H1 (cell line): ENCODE data around the gene ATF7. TPM values are rescaled to one million over a fixed set of nuclear protein-coding genes. Genes with fewer than 3 reads are reported as not detected.

ENCODE experiments used
- CTCF ChIA-PET: fragments of 300-600 bp; sonication (Branson Sonifier 250); formaldehyde crosslinking; loops from one replicate; lab custom pipeline; 2021; ENCODE audit not compliant: partially characterized antibody; lab: Charles Lee
- POLR2A ChIA-PET: fragments of 300-600 bp; sonication (Branson Sonifier 250); formaldehyde crosslinking; loops from one replicate; lab custom pipeline; 2021; ENCODE audit warnings: inconsistent platforms; ENCODE audit not compliant: partially characterized antibody; lab: Charles Lee
- DNase-seq, 2 experiments: peaks; one replicate each; pipeline versions ENCODE4 v3.0.0 to v3.0.0-alpha.2; 2010 to 2022; ENCODE audit warnings: low spot score in 2 of 2, low read depth in 1 of 2, mixed read lengths in 1 of 2
- FAIRE-seq: peaks from 2 replicates; lab custom pipeline; 2011; peaks lifted over from hg19 to GRCh38; lab: Jason Lieb, UNC
- H2AFZ ChIP-seq: 2 replicates; pipeline ENCODE4 v1.8.1; 2012; ENCODE audit warnings: low read length, inconsistent platforms
- H2AK5ac ChIP-seq: 2 replicates; pipeline ENCODE4 v1.6.1; 2013; ENCODE audit warnings: low read depth, low read length
- H2BK120ac ChIP-seq: replicated peaks from 2 replicates; pipeline ENCODE3; 2013; ENCODE audit warnings: low read depth, low read length, inconsistent platforms
- H2BK12ac ChIP-seq: 2 replicates; pipeline ENCODE4 v1.6.1; 2013; ENCODE audit warnings: low read depth, low read length
- H2BK15ac ChIP-seq: 2 replicates; pipeline ENCODE4 v1.6.1; 2013; ENCODE audit warnings: low read length
- H2BK20ac ChIP-seq: 2 replicates; pipeline ENCODE4 v1.6.1; 2013; ENCODE audit warnings: low read length
- H2BK5ac ChIP-seq: 2 replicates; pipeline ENCODE4 v1.6.1; 2013; ENCODE audit warnings: low read depth, low read length
- H3K14ac ChIP-seq: 2 replicates; pipeline ENCODE4 v1.6.1; 2013; ENCODE audit warnings: inconsistent platforms; ENCODE audit not compliant: insufficient read length
- H3K18ac ChIP-seq: 2 replicates; pipeline ENCODE4 v1.6.1; 2013; ENCODE audit warnings: low read length; ENCODE audit errors: extremely low read depth
- H3K23ac ChIP-seq: 2 replicates; pipeline ENCODE4 v1.6.1; 2013; ENCODE audit warnings: inconsistent platforms; ENCODE audit not compliant: insufficient read length
- H3K23me2 ChIP-seq: 2 replicates; pipeline ENCODE4 v1.6.1; 2013; ENCODE audit warnings: low read depth, low read length
- H3K27ac ChIP-seq: 2 replicates; pipeline ENCODE4 v1.6.1; 2011; ENCODE audit warnings: low read depth, low read length, inconsistent platforms
- H3K27me3 ChIP-seq, 4 experiments: replicated peaks in 1 of 4; 1 replicate in 1 of 4; 2 replicates in 3 of 4; pipeline versions ENCODE4 v1.6.1 to v1.8.1; 2011 to 2013; ENCODE audit warnings: low read length in 3 of 4, mild to moderate bottlenecking in 3 of 4, inconsistent platforms in 2 of 4, mixed read lengths in 2 of 4, moderate library complexity in 1 of 4; ENCODE audit not compliant: control insufficient read depth in 3 of 4, insufficient read depth in 3 of 4; ENCODE audit errors: extremely low read depth in 1 of 4
- H3K36me3 ChIP-seq, 4 experiments: 2 replicates each; pipeline versions ENCODE4 v1.6.1 to v1.8.1; 2011 to 2013; ENCODE audit warnings: mild to moderate bottlenecking in 4 of 4, low read length in 3 of 4, moderate library complexity in 2 of 4, control low read depth in 1 of 4, inconsistent platforms in 1 of 4; ENCODE audit not compliant: insufficient read depth in 4 of 4, control insufficient read depth in 2 of 4
- H3K4ac ChIP-seq: replicated peaks from 2 replicates; pipeline ENCODE3; 2013; ENCODE audit warnings: low read length, low read depth, mixed read lengths, inconsistent platforms; ENCODE audit not compliant: insufficient read length
- H3K4me1 ChIP-seq, 4 experiments: replicated peaks in 1 of 4; 1 replicate in 1 of 4; 2 replicates in 3 of 4; pipeline versions ENCODE4 v1.6.1 to v1.8.1; 2011 to 2013; ENCODE audit warnings: low read length in 3 of 4, inconsistent platforms in 2 of 4, mixed read lengths in 1 of 4; ENCODE audit not compliant: insufficient read depth in 4 of 4, control insufficient read depth in 3 of 4
- H3K4me2 ChIP-seq, 2 experiments: 2 replicates each; pipeline versions ENCODE4 v1.6.1 to v1.8.1; 2011 to 2013; ENCODE audit warnings: low read depth in 2 of 2, low read length in 2 of 2, control low read depth in 1 of 2, inconsistent platforms in 1 of 2, mild to moderate bottlenecking in 1 of 2; ENCODE audit not compliant: insufficient read depth in 1 of 2
- H3K4me3 ChIP-seq, 4 experiments: fragments of 200-600, 300-600 bp in 1 of 4; sonication (generic), shearing (Covaris generic), sonication (Bioruptor Twin) in 1 of 4; 2 replicates each; pipeline versions ENCODE4 v1.5.1 to v1.8.1; 2011 to 2016; ENCODE audit warnings: low read length in 4 of 4, low read depth in 3 of 4, control low read depth in 2 of 4, inconsistent platforms in 2 of 4, mild to moderate bottlenecking in 2 of 4, mixed read lengths in 1 of 4, moderate library complexity in 1 of 4; ENCODE audit not compliant: insufficient read depth in 2 of 4; ENCODE audit errors: extremely low read depth in 1 of 4
- H3K56ac ChIP-seq: replicated peaks from 2 replicates; pipeline ENCODE3; 2013; ENCODE audit warnings: low read depth, mild to moderate bottlenecking, mixed read lengths, low read length, inconsistent platforms; ENCODE audit not compliant: insufficient read length
- H3K79me1 ChIP-seq: 2 replicates; pipeline ENCODE4 v1.6.1; 2013; ENCODE audit warnings: low read depth, low read length, control low read depth
- H3K79me2 ChIP-seq, 2 experiments: 2 replicates each; pipeline versions ENCODE4 v1.6.1 to v1.8.1; 2012 to 2013; ENCODE audit warnings: low read length in 2 of 2, mild to moderate bottlenecking in 2 of 2, inconsistent platforms in 1 of 2; ENCODE audit not compliant: insufficient read depth in 2 of 2, control insufficient read depth in 1 of 2
- H3K9ac ChIP-seq, 4 experiments: replicated peaks in 1 of 4; 1 replicate in 1 of 4; 2 replicates in 3 of 4; pipeline versions ENCODE4 v1.6.1 to v1.8.1; 2011 to 2013; ENCODE audit warnings: low read depth in 3 of 4, low read length in 3 of 4, control low read depth in 2 of 4, mild to moderate bottlenecking in 2 of 4, moderate library complexity in 2 of 4, inconsistent platforms in 1 of 4; ENCODE audit errors: extremely low read depth in 1 of 4
- H3K9me3 ChIP-seq, 2 experiments: 2 replicates each; pipeline versions ENCODE4 v1.6.1 to v1.8.1; 2012 to 2013; ENCODE audit warnings: mild to moderate bottlenecking in 2 of 2, moderate library complexity in 2 of 2, control low read depth in 1 of 2, inconsistent platforms in 1 of 2, low read depth in 1 of 2, low read length in 1 of 2, mixed read lengths in 1 of 2; ENCODE audit not compliant: insufficient read depth in 2 of 2
- H4K20me1 ChIP-seq, 2 experiments: replicated peaks in 1 of 2; 2 replicates each; pipeline versions ENCODE3 to v1.8.1; 2011 to 2013; ENCODE audit warnings: inconsistent platforms in 2 of 2, low read length in 2 of 2, mild to moderate bottlenecking in 1 of 2; ENCODE audit not compliant: insufficient read depth in 2 of 2, control insufficient read depth in 1 of 2
- H4K5ac ChIP-seq: 2 replicates; pipeline ENCODE4 v1.6.1; 2013; ENCODE audit warnings: low read length, low read depth, mixed read lengths, inconsistent platforms; ENCODE audit not compliant: insufficient read length
- H4K8ac ChIP-seq: 2 replicates; pipeline ENCODE4 v1.8.0; 2013; ENCODE audit warnings: mild to moderate bottlenecking, moderate library complexity, low read length, inconsistent platforms; ENCODE audit not compliant: insufficient read depth; ENCODE audit errors: extremely low read depth
- H4K91ac ChIP-seq: replicated peaks from 2 replicates; pipeline ENCODE3; 2013; ENCODE audit warnings: low read length, mixed read lengths, inconsistent platforms; ENCODE audit not compliant: insufficient read length
- ASH2L ChIP-seq: fragments of 200-600, 300-600 bp; sonication (generic); IDR thresholded peaks from one replicate; pipeline ENCODE4 v1.7.1; 2017; ENCODE audit warnings: low read length
- BRCA1 ChIP-seq: IDR thresholded peaks from 2 replicates; pipeline ENCODE4 v1.6.1; 2012; ENCODE audit warnings: low read depth, low read length, improper control_type of control experiment
- CBX8 ChIP-seq: fragments of 300-800, 300-1000 bp; sonication (generic); IDR thresholded peaks from 2 replicates; pipeline ENCODE4 v1.7.1; 2016; ENCODE audit warnings: low read depth, low read length, borderline replicate concordance
- CHD1 ChIP-seq: IDR thresholded peaks from 2 replicates; pipeline ENCODE4 v1.6.1; 2012; ENCODE audit warnings: low read depth, low read length, improper control_type of control experiment
- EP300 ChIP-seq, 2 experiments: IDR thresholded peaks; 1 replicate in 1 of 2; 2 replicates in 1 of 2; pipeline ENCODE4 v1.6.1; 2011 to 2012; ENCODE audit warnings: low read depth in 2 of 2, low read length in 2 of 2, mild to moderate bottlenecking in 2 of 2, borderline replicate concordance in 1 of 2, inconsistent platforms in 1 of 2, moderate library complexity in 1 of 2
- HDAC2 ChIP-seq, 2 experiments: fragments of 300-600 bp in 1 of 2; sonication (generic) in 1 of 2; IDR thresholded peaks; 2 replicates each; pipeline ENCODE4 v1.6.1; 2011 to 2012; ENCODE audit warnings: low read depth in 2 of 2, low read length in 2 of 2, mild to moderate bottlenecking in 2 of 2, moderate library complexity in 2 of 2, borderline replicate concordance in 1 of 2, inconsistent platforms in 1 of 2
- JUN ChIP-seq: IDR thresholded peaks from 2 replicates; pipeline ENCODE4 v1.6.1; 2011; ENCODE audit warnings: low read depth, mild to moderate bottlenecking, improper control_type of control experiment, low read length
- KDM4A ChIP-seq: IDR thresholded peaks from one replicate; pipeline ENCODE4 v1.7.1; 2012; ENCODE audit warnings: low read depth, mild to moderate bottlenecking, moderate library complexity, low read length, inconsistent platforms; ENCODE audit not compliant: severe bottlenecking
- POLR2AphosphoS5 ChIP-seq: IDR thresholded peaks from 2 replicates; pipeline ENCODE4 v1.6.1; 2011; ENCODE audit warnings: low read depth, low read length
- POU5F1 ChIP-seq: IDR thresholded peaks from 2 replicates; pipeline ENCODE4 v1.6.1; 2011; ENCODE audit warnings: low read depth, mild to moderate bottlenecking, low read length, moderate library complexity
- RFX5 ChIP-seq: IDR thresholded peaks from 2 replicates; pipeline ENCODE4 v1.6.1; 2011; ENCODE audit warnings: low read depth, low read length, improper control_type of control experiment, borderline replicate concordance
- RXRA ChIP-seq: IDR thresholded peaks from 2 replicates; pipeline ENCODE4 v1.6.1; 2011; ENCODE audit warnings: low read depth, mild to moderate bottlenecking, low read length, moderate library complexity; ENCODE audit not compliant: insufficient read depth
- TAF1 ChIP-seq: IDR thresholded peaks from 2 replicates; pipeline ENCODE4 v1.6.1; 2011; ENCODE audit warnings: mild to moderate bottlenecking, low read depth, low read length
- WGBS, 2 experiments: shearing (Covaris generic) in 1 of 2; methylation state at CpG; one replicate each; pipeline versions ENCODE4 v1.1.6 to v1.1.7; 2013 to 2015; ENCODE audit warnings: low lambda C conversion rate in 2 of 2, mixed read lengths in 2 of 2, inconsistent platforms in 1 of 2, low coverage in 1 of 2, missing lambda C conversion rate in 1 of 2; ENCODE audit not compliant: insufficient replicate concordance in 2 of 2, insufficient coverage in 1 of 2, insufficient read length in 1 of 2; ENCODE audit errors: extremely low coverage in 1 of 2, missing lambda C conversion rate in 1 of 2; 5-methylcytosine and 5-hydroxymethylcytosine counted together
- polyA plus RNA-seq, 7 experiments: library from polyadenylated mRNA; depleted of rRNA in 3 of 7; stranded (reverse) in 5 of 7; unstranded in 2 of 7; fragments of >200 nt in 5 of 7; fragments of 200-250 nt in 2 of 7; gene quantifications; 1 replicate in 5 of 7; 2 replicates in 1 of 7; 4 replicates in 1 of 7; pipeline versions ENCODE4 v1.2.1 to v1.2.3, GENCODE V29; 2011 to 2013; ENCODE audit warnings: missing spikeins in 2 of 7, mixed read lengths in 2 of 7
- total RNA-seq: library from RNA; stranded (reverse); fragmentation: NEBNext Ultra II Directional; extraction: Animal tissue kit (Norgen Biotek cat#: 25700); gene quantifications from 2 replicates; pipeline ENCODE4 v1.2.1, GENCODE V29; 2021
- TF ChIP-seq, protein P1 (sequence below): IDR thresholded peaks from 2 replicates; pipeline ENCODE4 v1.6.1; 2011; ENCODE audit warnings: low read depth, mild to moderate bottlenecking, low read length; ENCODE audit not compliant: insufficient read depth

ATF7 gene
- total and polyA plus RNA-seq, 2 of the 8 experiments (the other 6 are each of a cell fraction or from before 2014, with no cell fraction given) = 10.1 to 16.6 TPM

DNA sequence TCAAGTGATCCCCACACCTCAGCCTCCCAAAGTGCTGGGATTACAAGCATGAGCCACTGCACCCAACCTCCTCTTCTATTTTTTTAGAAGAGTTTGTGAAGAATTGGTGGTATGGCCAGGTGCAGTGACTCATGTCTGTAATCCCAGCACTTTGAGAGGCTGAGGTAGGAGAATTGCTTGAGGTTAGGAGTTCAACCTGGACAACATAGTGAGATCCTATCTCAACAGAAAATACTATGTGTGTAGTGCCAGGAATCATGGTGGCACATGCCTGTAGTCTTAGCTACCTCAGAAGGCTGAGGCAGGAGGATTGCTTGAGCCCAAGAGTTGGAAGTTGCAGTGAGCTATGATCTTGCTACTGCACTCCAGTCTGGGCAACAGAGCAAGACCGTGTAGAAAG is 5.5 kb upstream of the ATF7 start:
- Histone ChIP-seq H3K14ac (no peak overlapping the region), H2BK20ac (no peak overlapping the region), H3K56ac (no peak overlapping the region), H4K5ac (no peak overlapping the region), H3K27me3 (no peaks in the 10 kb centered on the region), H2AFZ (no peak overlapping the region), H4K91ac (no peak overlapping the region), H3K4me3 (no peak overlapping the region), H4K8ac (no peak overlapping the region), H2BK120ac (no peak overlapping the region), H4K20me1 (no peaks in the 10 kb centered on the region), H3K18ac (no peak overlapping the region), H2BK12ac (no peak overlapping the region), H3K79me2 (no peaks in the 10 kb centered on the region), H3K4ac (no peak overlapping the region), H3K4me2 (no peak overlapping the region), H3K27ac (no peak overlapping the region), H2BK5ac (no peak overlapping the region), H3K4me1 (peaks cover 0 to 2% (median 1%) of the 10 kb centered on the region in 4 experiments; a peak in 2 of 7 replicates), H3K23ac (no peak overlapping the region), H2AK5ac (0 out of 2 replicates have a peak overlapping the region, but pooled peaks have one; percentile 13), H3K23me2 (no peaks in the 10 kb centered on the region; the same call in 1 of the 2 replicates), H3K36me3 (no peaks in the 10 kb centered on the region), H3K9me3 (no peaks in the 10 kb centered on the region), H3K9ac (no peak overlapping the region), H3K79me1 (no peaks in the 10 kb centered on the region), H2BK15ac (no peak overlapping the region)
- ChIA-PET CTCF (no interaction called here), POLR2A (interaction anchor here (10.4 kb wide), 1 partner anchor 45 kb away, joined by 53 read pairs; the partner anchor contains the start of gene ATP5MC2)
- DNase-seq = no peak
- 40% methylated on average over 1 of the region's 1 CpG; no CpG with 5 or more reads in 1 of the 2 experiments for WGBS, 2 experiments
- FAIRE-seq = no peak
- TF ChIP-seq, protein P1, sequence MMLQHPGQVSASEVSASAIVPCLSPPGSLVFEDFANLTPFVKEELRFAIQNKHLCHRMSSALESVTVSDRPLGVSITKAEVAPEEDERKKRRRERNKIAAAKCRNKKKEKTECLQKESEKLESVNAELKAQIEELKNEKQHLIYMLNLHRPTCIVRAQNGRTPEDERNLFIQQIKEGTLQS = no peak
- TF ChIP-seq BRCA1 (no peak), POU5F1 (no peak), POLR2AphosphoS5 (no peak), HDAC2 (IDR thresholded peaks at IDR 0.05; ENCODE audit: borderline replicate concordance in 1 of 2, low read depth in 2 of 2, low read length in 2 of 2) (no peak), ASH2L (no peak), TAF1 (no peak), CHD1 (no peak), KDM4A (no peak), RFX5 (no peak), RXRA (no peak), JUN (no peak), CBX8 (no peak), EP300 (IDR thresholded peaks at IDR 0.05; ENCODE audit: borderline replicate concordance in 1 of 2, low read depth in 2 of 2, low read length in 2 of 2) (no peak)
